NCI-H524 treated with DMSO at 0.1 percent for 48 hours (cell line): ENCODE results near the gene SDHB.

Source experiments
- DNase-seq: peaks from one replicate; lab custom pipeline; 2025; lab: John Stamatoyannopoulos, UW

SDHB gene

DNA sequence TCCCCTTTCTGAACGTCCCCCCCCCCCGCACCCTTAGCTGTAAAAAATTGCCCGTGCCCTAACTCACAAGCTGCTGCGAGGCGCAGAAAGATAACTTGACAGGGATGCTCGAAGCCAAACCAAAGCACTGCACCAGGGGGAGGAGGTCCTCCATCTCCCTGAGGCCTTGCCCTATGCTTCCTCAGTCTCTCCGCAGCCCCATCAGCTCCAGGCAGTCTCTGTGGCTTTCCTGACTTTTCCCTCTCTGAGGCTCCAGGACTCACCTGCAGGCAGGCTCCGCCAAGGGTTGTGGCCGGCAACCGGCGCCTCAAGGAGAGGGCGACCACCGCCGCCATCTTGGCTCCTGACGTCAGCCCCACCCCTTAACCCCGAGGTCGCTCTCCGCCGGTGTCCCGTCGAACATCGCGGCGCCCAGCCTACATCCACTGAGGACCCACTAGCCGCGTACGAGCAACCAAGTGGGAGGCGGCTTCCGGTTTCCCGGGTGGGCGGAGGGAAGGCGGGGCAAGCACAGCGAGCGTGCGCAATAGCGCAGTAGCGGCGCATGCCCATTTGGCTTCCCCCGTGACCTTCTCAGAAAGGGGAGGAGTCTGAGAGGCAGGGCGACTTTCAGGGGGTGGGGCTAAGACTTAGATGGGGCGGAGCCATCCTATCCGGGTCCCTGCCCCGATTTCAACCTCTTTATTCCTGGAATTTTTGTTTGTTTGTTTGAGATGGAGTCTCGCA lies at the start of gene SDHB:
Gene SDHB (minus strand): TSS at position 348 of the 726 bp plus-strand sequence. CDS start 13 bp downstream, at position 335.
- DNase-seq, result peak; percentile 66

DNA sequence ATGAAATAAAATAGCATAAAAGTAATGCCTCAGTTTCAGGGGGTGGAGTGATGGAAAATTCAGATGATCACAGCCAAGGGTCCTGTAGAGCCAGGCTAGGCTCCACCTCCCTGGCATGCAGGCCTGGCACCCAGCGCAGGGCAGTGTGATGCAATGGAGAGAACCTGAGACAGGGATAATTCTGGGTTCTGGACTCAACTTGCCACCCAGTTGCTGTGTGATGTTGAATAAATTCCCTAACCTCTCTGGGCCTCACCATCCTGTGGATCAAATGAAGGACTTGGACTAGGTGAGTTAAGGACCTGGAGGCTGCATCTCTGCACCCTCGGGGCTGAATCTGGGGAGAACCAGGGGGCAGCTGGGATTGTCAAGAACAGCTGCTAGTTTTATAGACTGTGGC lies 48.4 kb upstream of the SDHB start:
- DNase-seq, result no peak

DNA sequence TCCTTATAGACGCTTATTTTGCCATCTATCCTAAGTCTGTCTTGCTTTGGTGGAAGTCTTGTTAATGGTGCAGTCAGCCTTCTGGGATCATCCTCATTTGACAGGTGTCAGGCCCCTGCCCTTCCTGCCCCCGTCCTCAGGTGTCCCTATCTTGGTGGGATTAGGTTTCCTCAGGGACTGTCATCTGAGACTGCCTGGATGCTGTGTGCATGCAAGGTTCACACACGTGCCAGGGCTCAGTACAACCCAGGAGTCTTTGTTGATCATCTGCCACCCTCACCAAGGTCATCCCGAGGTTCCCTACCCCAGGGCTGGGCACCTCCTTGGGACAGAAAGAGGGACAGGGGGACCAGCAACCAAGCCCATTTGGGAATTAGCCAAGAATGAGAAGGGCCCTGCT lies 47.4 kb upstream of the SDHB start:
- no peak for DNase-seq

DNA sequence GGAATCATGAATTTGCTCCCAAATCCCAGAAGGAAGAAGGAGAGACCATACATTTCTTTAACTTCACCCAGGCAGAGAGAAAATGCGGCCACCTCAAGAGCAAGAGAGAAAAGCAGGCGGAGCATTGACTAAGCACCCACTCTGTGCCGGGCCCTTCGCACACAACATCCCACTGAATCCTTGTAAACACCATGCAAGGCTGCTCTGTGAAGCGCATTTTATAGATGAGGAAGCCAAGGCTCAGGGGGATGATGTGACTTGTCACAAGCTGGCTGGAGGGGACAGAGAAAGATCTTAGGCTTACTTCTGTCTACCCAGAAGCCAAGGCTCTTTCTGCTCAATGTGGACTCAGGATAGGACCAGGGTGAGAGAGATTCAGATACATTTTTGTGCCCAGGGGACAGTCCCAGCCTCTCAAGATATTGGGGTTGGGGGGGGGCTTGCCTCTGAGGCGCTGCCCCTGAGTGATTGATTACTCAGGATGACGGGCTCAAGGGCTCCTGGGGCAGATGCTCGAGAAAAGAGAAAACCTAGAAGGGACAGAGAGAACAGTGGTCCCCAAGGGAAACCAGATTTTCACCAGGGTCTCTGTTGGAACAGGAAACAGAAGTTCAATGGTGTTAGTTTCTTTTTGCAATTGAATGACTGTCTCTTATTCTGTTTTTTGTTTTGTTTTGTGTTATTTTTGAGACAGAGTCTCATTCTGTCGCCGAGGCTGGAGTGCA lies 45.9 kb upstream of the SDHB start:
- DNase-seq, result no peak

DNA sequence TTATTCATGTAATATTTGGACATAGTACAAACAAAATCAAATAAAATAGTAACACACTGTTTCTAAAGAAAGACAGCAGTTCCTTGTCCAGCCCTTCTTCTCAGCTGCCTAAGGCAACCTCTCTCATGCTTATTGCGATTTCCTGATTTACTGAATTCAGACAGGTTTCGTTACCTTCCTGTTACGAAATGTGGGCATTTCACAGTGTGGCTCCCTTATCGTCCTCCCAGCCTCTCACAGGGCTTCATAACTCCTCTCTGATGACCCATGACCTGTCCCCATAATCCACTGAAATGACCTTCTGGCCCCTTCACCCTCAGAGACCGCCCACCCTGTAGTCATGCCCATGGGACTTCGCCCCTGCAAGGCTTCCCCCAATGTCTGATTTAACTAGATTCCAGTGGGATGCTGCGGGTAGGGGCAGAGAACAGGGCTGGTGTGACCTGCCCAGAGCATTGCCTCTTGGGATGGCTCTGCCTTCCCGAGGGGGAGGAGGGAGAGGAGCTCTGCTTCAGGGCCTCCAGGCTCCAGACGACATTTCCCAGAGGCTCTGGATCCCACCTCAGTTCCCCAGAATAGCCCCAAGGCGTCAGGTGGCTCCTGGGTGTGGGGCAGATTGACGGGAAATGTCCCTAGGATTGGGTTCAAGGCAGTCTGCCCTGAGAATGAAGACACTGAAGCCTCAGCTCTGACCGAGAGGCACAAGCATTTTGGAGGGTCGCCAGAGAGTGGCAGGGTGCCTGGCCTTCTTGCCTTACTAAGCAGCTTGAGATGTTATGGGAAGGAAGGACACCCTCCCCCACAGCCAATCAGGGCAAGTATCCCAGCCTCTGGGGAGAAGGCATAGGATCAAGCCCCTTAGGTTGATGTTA lies 44.9 kb upstream of the SDHB start:
- DNase-seq, result no peak

DNA sequence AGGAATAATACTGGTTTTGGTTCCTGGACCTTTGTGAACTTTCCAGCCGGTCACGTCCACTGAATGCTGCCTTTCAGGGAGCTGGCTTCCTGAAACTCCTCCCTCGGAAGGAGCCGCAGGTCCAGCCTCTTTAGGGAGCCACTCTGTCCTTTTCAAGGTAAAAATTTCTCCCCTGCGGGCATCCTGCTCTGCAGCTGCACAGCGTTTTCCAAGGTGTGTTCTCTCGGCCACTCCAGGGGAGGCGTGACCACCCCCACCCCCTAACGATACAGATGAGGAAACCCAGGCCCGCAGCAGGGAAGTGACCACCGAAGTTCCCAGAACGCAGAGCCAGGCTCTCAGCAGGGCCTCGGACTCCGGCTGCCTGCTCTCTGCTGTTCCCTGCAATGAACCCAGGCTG lies 44.0 kb upstream of the SDHB start:
- no peak for DNase-seq

DNA sequence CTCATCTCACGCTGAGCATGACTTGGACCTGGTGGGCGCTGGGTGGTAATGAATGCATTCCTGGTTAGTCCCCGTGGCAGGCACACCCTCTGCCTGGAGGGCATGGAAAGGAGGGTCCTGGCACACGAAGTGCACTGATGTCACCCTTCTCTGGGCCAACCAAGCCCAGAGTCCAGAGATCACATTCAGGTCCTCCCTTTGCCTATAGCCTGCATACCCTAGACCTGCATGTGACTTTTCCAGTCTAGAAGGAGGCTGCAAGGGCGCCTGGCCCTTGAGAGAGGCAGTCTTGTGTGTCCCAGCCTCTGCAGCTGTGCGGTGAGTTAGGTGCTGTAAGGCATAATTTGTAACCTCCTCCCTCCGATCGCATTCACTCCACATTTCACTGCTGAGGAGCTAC lies 43.3 kb upstream of the SDHB start:
- no peak for DNase-seq

DNA sequence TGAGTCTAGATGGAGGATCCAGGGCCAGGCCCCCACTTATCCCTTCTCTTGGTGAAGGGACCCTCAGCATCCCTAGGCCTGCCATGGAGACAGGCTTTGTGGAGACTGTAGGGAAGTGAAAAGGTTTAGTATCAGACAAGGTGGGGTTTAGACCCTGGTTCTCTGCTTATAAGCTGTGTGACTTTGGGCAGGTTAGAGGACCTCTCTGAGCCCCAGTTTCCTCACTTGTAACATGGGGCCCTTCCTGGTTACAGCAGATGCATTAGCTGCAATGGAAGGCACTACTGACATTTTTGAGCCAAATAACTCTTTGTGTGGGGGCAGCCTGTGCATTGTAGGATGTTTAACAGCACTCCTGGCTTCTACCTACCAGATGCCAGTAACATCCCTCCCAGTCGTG lies 42.8 kb upstream of the SDHB start:
- DNase-seq, result no peak

DNA sequence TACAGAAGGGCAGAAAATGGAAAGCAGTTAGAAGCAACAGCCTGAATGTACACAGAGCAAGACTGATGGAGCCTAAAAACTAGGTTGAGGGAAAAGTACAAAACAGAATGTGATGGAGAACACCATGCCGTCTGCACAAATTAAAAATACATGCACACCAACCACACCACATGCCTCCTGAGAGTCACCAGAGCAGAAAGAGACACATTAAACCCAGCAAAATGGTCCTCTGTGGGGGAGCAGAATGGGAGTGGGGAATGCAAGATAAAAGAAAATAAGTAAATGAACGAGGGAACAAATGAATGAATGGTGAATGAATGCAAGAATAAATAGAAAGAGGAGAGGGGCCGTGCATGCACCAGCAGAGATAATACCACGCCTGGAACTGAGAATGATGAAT lies 41.3 kb upstream of the SDHB start:
- no peak for DNase-seq

DNA sequence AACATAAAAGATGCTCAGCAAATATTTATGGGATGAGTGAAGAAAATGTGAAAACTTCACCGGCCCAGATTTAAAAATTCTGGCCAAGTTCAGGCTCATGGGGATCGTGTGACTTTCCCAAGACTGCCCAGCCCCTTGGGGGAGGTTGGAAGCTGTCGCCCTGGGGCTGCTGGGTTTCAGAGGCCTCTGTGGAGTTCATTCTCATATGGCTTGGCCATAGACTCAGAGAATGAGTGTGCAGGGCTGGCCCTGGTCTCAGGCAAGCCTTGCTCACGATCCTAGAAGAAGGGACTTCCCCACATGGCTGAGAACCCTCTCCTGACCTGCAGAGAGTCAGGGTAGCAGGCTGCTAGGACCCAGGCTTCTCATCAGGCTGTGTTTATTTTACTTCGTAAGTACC lies 40.8 kb upstream of the SDHB start:
- no peak for DNase-seq

DNA sequence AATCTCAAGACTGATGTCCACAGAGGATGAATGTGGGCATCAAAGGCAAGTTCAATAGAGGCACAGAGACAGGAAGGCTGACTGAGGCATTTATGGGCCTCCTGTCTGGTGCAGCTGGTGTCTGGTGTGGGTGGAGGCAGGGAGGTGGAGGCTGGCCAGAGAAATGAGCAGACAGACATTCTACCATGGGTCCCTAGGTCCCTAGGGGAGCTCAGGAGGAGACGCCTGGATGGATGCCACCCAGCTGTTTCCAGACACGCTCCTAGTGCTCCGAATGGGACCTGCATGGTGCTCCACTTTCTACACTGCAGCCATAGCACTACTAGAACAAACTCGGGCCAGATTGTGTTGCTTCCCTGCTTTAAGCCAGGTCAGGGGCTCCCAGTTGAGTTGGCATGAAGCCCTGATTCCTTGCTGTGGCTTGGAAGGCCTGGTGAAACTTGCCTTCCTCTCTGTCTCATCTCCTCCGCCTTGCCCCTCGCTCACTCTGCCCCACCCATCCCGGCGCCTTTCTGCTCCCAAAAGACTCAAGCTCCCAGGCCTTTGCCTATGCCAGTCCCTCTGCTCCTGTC lies 40.1 kb upstream of the SDHB start:
- DNase-seq, result no peak

DNA sequence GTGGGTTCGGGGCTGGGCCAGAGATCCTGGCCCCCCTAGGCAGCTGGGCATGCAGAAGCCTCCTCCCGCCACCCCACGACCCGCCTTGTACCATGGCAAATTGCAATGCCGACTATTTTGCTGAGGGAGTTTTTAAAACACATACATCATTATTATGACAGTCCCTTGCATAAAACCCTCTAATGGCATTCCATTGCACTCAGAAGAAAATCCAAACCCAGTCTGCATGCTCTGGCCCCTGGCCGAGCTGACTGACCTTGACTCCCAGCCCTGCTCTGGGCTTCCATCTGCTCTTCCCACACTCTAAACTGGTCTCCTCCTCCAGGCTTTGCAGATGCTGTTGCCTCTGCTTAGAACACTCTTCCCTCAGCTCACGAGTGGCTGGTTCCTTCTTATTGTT lies 37.4 kb upstream of the SDHB start:
- no peak for DNase-seq

DNA sequence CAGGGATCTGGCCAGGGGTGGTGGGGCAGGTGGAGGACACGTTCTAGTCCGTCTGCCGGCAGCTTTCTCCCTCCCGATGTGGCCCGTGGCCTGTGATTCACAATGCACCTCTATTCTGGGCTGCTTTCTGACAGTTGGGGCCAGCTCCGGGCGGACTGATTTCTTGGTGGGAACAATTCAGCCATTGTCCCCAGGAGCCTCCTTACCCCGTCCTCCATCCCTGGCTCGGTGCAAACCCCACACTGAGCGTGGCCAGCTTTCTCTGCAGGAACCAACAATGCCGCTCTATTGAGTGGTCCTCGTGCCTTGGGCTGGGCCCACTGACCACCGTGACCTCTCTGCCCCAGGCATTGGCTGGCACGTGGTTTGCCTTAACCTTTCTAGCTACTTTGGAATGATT lies 35.7 kb upstream of the SDHB start:
- DNase-seq, result no peak

DNA sequence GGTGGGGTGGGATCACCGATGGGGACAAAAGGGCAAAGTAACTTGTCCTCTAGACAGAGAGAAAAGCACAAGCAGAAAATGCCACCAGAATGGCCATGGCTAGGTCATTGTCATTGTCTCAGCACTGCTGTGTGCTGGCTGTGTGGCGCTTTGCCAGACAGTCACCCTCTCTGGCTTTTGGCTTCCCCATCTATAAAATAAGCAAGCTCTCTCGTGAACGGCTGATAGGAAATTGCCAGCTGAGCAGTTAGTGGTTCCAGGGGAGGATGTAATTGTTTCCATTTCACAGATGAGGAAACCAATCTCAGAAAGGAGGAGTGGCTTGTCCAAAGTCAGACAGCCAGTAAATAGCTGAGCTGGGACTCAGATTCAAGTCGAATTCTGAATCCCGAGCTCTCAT lies 32.9 kb upstream of the SDHB start:
- no peak for DNase-seq

DNA sequence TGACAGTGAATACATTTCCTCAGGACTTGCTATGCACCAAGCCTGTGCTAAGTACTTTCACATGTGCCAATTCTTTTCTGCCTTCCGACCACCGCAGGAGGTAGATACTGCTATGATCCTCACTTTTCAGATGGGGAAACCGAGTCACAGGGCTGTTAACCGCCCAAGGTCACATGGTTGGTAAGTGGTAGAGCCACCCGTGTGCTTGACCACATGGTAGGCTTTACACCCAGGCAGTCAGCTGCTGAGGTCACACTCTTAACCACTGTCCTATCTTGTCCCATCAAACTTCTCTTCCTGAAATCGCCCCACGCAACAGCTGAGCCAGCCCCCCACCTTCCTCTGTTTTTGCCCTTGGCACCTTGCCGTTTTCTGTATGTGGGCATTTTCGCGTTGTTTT lies 31.0 kb upstream of the SDHB start:
- no peak for DNase-seq

DNA sequence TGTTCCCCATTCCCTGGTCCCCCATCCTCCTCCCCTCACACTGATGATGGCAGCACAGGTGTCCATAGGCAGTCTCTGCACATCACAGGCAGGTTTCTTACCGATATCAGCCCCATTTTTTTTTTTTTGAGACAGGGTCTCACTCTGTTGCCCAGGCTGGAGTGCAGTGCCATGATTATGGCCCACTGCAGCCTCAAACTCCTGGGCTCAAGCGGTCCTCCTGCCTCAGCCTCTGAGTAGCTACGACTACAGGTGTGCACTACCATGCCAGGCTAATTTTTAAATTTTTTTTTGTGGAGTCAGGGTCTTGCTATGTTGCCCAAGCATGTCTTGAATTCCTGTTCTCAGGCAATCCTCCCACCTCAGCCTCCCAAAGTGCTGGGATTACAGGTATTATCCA lies 28.9 kb upstream of the SDHB start:
- no peak for DNase-seq

DNA sequence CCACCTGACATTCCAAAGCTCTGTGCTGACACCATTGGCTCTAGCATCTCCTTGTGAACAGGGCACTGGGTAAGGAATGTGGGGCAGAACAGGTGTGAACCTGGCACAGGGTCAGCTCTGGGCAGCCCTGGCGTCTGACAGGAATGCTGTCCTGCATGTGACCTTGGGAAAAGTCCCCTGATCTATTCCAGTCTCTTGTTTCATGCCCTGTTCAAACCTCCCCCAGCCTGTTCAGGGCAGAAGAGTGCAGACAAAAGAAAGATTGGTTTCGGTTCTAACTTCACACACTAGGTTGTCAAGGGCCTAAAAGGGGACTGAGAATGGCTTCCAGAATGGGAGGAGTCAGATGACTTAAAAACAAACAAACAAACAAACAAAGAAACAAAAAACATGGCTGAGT lies 27.6 kb upstream of the SDHB start:
- DNase-seq, result no peak

DNA sequence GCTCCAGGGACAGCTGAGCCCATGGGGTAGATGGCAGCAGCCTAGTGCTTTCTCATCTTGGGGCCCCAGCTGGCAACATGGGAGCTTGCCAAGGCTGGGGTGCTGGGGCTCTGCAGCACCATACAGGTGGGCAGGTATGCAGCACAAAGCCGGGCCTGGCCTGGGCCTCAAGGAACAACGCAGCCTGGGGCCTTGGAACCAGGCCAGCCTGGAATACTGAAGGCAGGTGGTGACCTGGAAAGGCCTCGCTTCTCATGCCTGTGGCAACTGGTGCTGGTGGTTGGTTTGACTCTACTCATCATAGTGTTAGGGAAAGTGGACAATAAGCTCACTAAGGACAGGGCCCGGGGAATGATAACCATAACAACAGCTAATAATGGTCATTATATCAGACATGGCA lies 27.0 kb upstream of the SDHB start:
- no peak for DNase-seq

DNA sequence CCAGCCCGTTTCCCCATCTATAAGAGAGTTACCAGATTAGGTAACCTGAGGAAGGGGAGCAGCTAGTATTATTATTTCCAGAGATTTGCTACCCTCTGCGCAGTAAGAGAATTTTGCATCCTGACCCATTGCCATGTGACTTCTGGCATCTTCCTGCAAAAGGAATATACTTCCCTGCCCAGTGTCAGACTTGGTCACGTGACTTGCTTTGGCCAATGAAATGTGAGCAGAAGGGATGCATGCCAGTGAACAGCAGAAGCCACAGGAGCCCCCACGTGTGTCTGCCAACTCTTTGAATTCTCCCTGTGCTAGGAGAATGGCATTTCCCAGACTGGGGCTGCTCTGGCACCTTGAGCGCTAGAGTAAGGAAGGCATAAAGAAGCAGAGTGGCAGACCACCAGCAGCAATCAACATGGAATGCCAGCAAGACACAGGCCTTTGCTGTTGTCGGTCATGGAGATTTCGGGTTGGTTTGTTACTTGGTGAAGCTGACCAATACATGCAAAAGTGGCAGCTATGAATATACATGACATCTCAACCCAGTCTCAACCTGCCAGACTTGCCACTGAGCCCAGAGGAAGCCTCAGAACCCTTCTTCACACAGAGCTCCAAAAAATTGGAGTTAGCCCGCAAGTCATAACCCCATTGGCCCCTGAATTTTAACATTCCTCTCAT lies 26.4 kb upstream of the SDHB start:
- no peak for DNase-seq

DNA sequence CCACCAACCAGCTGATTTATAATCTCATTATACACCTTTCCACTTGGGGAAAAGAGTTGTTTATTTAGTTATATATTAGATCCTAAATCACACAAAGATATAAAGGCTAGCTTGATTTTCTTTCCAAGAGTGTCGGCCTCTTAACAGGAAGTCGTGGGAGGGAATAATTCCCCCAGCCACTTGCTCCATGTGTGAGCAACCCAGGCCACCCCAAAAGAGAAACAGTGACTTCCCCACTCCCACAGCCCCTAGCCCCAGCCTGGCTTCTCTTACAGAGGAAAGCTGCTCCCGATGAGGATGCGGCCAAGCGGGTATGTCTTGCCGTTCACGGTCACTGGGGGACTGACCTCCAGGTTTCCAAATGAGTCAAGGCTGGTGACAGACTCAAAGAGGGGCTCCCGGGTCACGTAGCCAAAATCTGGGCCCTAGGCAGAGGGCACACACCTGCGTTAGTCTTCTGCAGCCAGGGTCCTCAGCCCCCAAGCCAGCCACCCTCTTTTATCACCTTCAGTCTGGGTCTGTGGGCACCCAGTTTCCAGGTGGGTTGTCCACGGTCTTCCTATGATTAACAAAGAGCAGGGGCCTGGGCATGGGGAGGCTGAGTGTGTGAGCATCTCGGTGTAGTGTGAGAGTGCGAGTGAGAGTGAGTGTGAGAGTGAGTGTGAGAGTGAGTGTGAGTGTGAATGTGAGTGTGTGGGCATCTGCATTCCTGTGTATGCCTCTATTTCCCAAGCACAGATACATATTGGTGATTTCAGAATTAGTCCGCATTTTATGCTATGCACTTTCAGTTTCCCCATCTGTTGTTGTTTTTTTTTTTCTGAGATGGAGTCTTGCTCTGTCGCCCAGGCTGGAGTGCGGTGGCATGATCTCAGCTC lies 25.4 kb upstream of the SDHB start:
- no peak for DNase-seq
